ENCODE measurements around the gene NKAPD1.
"Not testable (repeated sequence)": the region's sequence is repeated elsewhere in the genome, so short reads cannot be mapped to it uniquely, and the experiment has no call there.

The NKAPD1 gene

DNA sequence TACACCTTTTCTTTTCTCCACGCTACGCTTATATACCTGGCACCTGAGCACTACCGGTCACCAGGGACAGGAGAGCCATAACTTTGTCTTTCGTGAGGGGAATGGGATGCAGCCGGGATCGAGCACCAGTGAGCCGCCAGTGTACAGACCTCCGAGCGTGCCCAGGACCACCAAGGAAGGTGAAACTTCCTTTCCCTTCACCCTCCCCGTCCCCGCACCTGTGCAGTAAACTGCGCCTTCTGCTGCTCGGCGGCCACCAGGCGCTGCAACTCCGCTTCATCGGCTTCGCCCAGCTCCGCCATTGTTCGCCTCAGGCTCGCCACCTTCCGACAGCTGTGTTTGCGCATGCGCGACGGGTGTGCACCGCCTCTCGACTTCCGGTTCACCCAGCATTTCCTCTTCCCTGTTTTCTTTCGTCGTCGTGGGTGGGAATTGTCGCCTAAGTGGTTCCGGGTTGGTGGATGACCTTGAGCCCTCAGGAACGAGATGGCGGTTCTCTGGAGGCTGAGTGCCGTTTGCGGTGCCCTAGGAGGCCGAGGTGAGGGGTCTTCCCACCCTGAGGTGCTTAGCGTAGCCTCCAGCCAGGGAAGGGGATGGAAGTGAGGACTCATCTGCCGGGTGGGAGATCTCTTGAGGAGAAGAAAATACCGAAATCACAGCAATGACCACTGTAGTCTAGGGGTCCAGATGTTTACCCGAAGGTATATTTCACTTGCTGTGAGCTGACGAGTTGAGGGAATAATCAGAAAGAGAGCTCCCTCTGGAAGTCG is 12.5 kb downstream of the NKAPD1 start, which contains the start of the genes SDHD and TIMM8B:
TSS of gene SDHD (plus strand) at position 452 of the 770 bp plus-strand sequence. CDS start at position 487, 35 bp downstream.
TSS of gene TIMM8B (minus strand) at position 335 of the 770 bp plus-strand sequence. CDS start at position 302, 33 bp downstream.
- peak; percentile 92 to 95 for DNase-seq

DNA sequence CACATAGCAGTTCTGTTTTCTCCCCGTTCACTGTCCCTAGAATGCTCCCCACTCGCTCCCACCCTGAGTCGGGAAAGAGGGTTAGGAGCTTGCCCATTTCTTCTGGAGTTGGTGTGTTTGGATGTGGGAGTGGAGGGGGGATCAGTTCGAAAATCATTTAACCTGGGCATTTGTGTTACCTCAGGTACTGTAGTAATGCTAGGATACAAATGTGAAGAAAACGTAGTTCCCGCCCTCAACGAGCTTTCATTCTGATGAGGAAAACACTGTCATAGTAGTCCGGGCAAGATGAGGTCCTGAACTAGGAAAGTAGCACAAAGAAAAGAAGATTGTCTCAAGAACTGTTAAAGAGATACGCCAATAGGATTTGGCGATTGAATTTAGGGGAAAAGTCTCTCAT is 13.1 kb downstream of the NKAPD1 start:
- DNase-seq, result no peak

DNA sequence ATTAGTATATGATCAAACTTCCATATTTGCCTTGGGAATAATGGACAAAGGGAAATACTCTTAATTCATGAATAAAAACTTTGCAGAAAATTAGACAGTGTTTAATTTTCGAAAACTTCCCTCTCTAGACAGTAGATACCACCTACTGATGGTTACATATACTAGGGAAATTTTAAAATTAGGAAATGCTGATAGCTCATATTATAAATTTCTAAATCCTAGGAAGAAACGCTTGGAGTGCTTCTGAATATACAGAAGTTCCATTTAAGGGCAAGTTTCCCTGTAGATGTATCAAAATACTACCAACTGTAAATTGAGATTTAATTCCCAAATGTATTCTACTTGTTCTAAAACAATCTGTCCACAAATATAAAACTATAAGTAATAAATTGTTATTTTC is 21.2 kb downstream of the NKAPD1 start:
- not testable (repeated sequence) for DNase-seq

DNA sequence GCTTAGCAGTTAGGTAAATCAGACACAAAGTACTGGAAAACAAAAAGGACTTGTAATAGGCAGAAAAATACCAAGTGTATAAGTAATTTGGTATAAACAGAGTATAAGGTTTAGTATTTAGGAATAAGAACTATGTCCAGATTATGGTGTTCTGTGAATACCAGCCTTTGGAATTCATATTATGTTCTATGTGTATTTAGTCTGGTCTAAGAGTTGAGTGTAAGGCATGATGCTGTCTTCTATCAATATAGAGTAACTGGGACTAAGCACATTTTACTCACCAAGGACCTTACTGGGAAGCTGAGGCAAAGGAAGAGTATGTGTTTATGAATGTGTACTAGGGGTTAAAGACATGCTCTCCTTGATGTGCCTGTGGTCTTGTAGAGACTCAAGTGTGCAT is 22.1 kb downstream of the NKAPD1 start:
- no peak for DNase-seq

DNA sequence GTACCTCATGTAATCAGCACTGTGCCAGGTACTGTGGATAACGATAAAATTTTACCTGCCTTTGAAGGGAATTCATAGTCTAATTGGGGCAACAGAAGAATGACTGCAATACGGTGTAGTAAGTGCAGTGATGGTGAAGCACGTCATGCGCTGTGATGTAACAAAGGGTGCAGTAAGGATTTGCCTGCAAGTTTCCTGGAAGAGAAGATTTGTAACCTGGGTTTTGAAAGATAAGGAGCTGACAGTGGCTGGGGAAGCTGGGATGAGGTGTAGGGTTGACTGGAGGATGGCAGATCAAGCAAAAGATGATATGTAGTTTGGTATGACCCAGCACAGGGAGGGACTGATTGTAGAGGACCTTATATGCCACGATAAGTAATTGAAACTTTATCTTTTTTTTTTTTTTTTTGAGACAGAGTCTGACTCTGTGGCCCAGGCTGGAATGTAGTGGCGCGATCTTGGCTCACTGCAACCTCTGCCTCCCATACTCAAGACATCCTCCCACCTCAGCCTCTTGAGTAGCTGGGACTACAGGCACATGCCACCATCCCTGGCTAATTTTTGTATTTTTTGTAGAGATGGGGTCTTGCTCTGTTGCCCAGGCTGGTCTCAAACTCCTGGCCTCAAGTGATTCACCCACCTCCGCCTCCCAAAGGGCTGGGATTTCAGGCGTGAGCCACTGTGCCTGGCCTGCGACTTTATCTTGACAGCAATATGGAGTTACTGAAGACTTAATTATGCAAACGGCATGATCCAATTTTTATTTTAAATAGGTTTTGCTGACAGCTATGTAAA is 23.8 kb downstream of the NKAPD1 start:
- no peak for DNase-seq

GRCh38 chr11:112100462-112100861 is 26.4 kb downstream of the NKAPD1 start:
- no peak for DNase-seq

DNA sequence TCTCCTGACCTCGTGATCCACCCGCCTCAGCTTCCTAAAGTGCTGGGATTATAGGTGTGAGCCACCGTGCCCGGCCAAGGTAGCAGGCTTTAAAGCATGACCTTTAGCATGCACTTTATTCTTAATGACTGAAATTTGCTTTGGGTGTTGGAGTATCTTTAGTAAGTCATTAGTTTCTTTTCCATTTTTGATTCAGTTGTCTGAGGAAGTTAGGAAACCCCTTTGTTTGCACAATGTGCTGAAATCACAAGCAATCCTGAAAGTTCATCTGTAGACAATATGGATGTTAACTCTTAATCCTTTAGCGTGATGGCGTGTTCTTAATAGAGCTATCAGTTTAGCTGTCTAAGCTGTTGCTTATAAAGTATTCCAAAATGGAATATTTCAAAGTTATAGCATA is 29.3 kb downstream of the NKAPD1 start:
- no peak for DNase-seq

DNA sequence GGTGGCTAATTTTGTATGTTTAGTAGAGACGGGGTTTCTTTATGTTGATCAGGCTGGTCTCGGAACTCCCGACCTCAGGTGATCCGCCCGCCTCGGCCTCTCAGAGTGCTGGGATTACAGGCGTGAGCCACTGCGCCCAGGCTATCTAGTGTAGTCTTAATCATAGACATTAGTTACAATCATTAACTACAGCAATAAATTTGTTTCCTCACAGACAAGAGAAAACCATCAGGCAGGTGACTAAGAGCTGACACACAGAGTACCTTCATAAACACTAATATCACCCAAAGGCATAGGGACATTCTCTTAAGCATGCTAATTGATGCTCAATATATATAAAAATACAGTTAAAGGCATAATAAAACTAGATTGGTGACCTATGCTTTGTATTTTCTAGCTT is 32.0 kb downstream of the NKAPD1 start:
- DNase-seq, result no peak

- DNase-seq, result no peak
Observed at GRCh38 chr11:112113539-112114457, 39.7 kb downstream of the NKAPD1 start.

- no peak for DNase-seq
Observed at GRCh38 chr11:112114460-112114859, 40.4 kb downstream of the NKAPD1 start.

- DNase-seq, result no peak
Observed at GRCh38 chr11:112115386-112115785, 41.3 kb downstream of the NKAPD1 start.

DNA sequence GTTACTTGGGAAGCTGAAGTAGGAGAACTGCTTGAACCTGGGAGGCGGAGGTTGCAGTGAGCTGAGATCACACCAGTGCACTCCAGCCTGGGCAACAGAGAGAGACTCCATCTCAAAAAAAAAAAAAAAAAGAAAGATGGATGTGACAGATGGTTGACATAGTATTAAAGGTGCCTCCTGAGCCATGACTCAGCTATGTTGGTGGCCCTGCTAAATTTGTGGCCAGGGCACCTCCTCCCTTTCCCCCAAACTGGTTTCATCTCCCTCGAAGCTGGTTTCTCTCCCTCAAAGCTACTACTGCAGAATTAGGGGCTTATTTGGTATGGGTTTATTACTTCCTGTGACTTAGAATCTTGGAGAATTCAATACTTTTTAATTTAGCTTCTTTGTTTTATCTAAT is 44.1 kb downstream of the NKAPD1 start:
- no peak for DNase-seq

GRCh38 chr11:112121981-112122615 is 48.0 kb downstream of the NKAPD1 start:
- DNase-seq, result no peak

DNA sequence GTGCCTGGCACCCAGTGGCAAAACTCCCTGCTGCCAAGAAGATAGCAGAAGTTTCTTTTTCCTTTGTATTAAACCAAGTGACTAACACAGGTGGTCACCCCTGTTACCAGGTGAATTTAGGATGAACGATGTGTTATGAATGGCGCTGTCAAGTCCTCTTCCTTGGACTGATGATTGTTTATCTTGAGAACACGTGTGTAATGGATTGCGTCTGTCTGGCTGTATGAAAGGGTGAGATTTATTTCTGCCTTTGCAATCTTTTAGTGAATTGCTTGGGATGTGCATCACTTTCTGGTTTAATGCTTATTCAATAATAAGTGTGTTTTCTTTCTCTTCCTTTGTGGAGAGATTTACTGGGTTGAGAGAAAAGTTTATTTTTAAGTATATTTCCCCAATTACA is 49.0 kb downstream of the NKAPD1 start:
- no peak for DNase-seq

DNA sequence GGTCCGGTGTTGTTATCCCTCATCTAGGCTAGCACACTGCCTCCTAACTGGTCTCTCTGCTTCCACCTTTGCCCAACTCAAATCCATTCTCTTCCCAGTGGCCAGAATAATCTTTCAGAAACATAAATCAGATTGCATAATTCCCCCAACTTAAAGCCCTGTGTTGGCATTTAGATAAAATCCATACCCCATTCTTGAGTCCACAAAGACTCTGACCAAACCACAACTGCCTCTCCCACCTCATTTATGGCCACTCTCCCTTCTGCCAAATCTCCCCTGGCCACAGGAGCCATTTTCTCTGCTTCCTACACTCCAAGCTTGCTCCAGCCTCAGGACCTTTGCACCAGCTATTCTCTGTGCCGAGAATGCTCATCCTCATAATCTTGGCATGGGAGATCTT is 53.0 kb downstream of the NKAPD1 start:
- DNase-seq, result no peak

DNA sequence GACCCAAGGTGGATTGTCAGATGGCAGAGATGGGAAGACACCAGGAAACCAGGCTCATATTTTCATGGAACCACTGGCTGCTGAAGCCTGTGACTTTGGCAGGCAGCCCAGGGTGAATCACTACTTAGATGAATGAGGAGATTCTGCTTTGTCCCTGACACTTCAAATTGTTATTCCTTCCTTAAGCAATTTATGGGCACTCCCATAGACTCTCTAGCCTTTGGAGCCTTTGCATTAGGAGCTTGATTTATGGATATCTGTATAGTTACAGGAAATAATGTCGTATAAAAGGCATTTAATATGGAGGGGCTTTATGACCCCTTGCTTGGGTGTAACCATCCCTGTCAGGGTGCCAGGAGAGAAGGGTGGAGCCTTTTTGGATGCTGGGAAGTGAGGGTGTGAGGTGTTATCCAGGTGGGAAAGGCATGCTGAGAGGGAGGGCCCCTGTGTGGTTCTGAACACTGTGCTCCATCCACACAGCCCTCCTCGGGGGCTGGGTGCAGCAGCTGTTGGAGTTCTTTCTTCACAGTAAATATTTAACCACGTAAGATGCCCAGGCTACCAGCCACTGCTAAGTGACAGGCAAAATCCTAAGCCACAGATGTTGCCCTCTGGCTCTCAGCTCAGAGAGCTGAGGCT is 54.5 kb downstream of the NKAPD1 start:
- DNase-seq, result no peak

GRCh38 chr11:112129656-112130055 is 55.6 kb downstream of the NKAPD1 start:
- DNase-seq, result no peak

DNA sequence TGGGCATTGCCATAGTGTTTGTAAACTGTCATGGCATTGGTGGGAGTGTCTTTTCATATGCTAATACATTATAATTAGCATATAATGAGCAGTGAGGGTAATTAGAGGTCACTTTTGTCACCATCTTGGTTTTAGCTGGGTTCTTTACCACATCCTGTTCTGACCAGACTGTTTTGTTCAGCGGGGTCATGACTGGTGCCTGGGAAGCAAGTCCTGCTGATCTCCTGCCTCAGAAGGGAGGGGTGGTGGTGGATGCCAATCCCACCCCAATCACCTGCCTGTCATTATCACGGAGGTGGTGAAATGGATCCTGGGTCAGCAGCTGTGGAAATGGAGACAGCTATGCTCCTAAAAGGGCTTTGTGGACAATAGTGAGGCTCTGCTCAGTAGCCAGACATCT is 58.6 kb downstream of the NKAPD1 start:
- no peak for DNase-seq

DNA sequence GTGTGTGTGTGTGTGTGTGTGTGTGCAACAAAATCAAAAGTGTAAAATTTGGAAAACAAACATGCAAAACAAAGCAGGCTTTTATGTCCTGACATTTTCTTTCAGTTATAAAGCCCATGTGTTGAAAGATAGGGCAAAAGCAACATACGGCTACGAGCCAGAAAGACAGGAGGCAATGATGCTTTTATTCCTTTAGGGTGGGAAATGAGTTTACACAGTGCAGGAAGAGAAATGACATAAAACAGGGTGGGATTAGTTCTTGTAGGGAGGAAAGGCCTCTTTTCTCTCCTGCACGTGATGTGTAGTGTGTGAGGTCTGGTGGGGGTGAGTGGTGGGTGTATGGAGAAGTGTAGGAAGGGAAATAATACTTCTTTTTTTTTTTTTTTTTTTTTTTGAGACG is 60.4 kb downstream of the NKAPD1 start:
- DNase-seq, result no peak

Measured in stimulated activated CD4-positive, alpha-beta T cell treated with anti-CD3 and anti-CD28 coated beads, Interleukin-2, amount 100 ng/mL, for 24 hours (primary cell).